Transverse colon (tissue), 4 donors: ENCODE data around the gene SLC16A6.

Source experiments
- EP300 ChIP-seq: sonication (generic); formaldehyde crosslinking; IDR thresholded peaks from one replicate; pipeline ENCODE4 v1.6.1; 2017; ENCODE audit warnings: antibody characterized with exemption, low read depth
- POLR2A ChIP-seq: fragments of 450-650 bp; IDR thresholded peaks from one replicate; pipeline ENCODE4 v1.6.1; 2016; ENCODE audit warnings: antibody characterized with exemption, mild to moderate bottlenecking, moderate library complexity
- POLR2AphosphoS5 ChIP-seq, 3 donors: sonication (generic); formaldehyde crosslinking; IDR thresholded peaks; one replicate each; pipeline ENCODE4 v1.6.1; 2016; ENCODE audit warnings: antibody characterized with exemption in 3 of 3
- TF ChIP-seq, protein P1 (sequence below), 5 experiments: fragments of 200-600 bp in 3 of 5; fragments of 450-650 bp in 2 of 5; sonication (generic) in 3 of 5; IDR thresholded peaks; 1 replicate in 2 of 5; 2 replicates in 3 of 5; pipeline ENCODE4 v1.5.1; 2016 to 2017; ENCODE audit warnings: antibody characterized with exemption in 5 of 5, inconsistent platforms in 3 of 5, mild to moderate bottlenecking in 2 of 5, moderate library complexity in 1 of 5

DNA sequence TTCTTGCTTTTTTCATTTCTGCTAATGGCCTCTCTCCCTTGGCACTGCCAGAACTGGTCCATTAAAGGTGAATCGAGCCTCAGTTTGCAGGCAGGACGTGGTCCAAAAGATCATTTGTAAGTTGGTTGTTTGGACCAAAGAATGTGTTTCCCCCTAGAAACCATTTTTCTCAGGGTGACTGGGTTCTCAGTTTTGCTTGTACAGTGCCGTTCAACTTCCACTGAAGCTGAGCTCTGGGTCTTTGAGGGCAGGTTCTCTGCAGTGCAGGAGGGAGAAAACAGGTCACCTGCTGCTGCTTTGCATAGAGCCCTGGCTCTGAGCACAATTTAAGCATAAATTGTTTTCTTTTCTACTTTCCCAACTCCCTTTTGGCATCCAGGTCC lies 52.1 kb downstream of the SLC16A6 start:
- TF ChIP-seq POLR2A (no peak), POLR2AphosphoS5 (IDR thresholded peaks at IDR 0.05) (no peak), EP300 (no peak)
- TF ChIP-seq, protein P1, sequence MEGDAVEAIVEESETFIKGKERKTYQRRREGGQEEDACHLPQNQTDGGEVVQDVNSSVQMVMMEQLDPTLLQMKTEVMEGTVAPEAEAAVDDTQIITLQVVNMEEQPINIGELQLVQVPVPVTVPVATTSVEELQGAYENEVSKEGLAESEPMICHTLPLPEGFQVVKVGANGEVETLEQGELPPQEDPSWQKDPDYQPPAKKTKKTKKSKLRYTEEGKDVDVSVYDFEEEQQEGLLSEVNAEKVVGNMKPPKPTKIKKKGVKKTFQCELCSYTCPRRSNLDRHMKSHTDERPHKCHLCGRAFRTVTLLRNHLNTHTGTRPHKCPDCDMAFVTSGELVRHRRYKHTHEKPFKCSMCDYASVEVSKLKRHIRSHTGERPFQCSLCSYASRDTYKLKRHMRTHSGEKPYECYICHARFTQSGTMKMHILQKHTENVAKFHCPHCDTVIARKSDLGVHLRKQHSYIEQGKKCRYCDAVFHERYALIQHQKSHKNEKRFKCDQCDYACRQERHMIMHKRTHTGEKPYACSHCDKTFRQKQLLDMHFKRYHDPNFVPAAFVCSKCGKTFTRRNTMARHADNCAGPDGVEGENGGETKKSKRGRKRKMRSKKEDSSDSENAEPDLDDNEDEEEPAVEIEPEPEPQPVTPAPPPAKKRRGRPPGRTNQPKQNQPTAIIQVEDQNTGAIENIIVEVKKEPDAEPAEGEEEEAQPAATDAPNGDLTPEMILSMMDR (IDR thresholded peaks at IDR 0.05), result no peak
